Epithelial cell of esophagus (primary cell): ENCODE measurements around the gene EHBP1L1.

Source experiments
- DNase-seq: peaks from one replicate; pipeline ENCODE4 v3.0.0; 2010; ENCODE audit warnings: low read depth
- H3K4me3 ChIP-seq: 2 replicates; pipeline ENCODE4 v1.5.1; 2011; ENCODE audit warnings: mild to moderate bottlenecking, low read length, control low read depth
- CTCF ChIP-seq: IDR thresholded peaks from 2 replicates; pipeline ENCODE4 v1.5.1; 2011; ENCODE audit warnings: low read depth, mild to moderate bottlenecking, low read length, control low read depth, inconsistent platforms; ENCODE audit not compliant: insufficient read depth; ENCODE audit errors: missing control alignments

The EHBP1L1 gene

DNA sequence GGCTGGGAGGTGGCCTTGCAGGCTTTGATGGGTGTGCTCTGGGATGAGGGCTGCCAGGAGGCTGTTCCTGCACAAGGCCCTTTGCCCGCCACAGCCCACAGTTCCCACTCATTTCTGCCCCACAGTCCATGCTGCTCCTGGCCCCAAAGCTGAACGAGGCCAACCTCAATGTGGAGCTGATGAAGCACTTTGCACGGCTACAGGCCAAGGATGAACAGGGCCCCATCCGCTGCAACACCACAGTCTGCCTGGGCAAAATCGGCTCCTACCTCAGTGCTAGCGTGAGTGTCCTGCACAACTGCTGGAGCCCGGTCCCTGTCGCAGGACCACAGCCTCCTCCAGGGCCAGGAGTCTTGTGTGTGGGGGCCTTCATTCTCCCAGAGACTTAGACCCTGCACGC is 40.8 kb upstream of the EHBP1L1 start:
- H3K4me3 ChIP-seq, result no peak overlapping the region
- DNase-seq, result no peak
- TF ChIP-seq CTCF, result no peak

GRCh38 chr11:65536412-65537295 is 39.2 kb upstream of the EHBP1L1 start:
- TF ChIP-seq CTCF, result no peak
- no peak for DNase-seq
- no peak overlapping the region for H3K4me3 ChIP-seq

DNA sequence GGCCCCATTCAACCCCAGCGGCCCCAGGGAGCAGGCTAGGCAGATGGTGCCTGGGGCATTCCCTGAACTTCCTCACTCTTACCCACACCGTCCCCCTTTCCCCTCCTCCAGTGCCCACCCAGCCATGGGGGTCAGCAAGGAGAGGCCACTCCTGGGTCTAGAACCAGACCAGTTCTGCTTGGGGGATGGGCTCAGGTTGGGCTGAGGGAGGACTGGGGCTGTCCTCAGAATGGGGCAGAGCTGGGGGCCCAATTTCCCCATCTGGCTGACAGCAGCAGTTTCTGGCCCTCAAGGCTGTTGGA is 38.6 kb upstream of the EHBP1L1 start:
- no peak for TF ChIP-seq CTCF
- no peak for DNase-seq
- H3K4me3 ChIP-seq, result no peak overlapping the region

GRCh38 chr11:65537620-65538231 is 38.1 kb upstream of the EHBP1L1 start:
- H3K4me3 ChIP-seq, result no peak overlapping the region
- DNase-seq, result no peak
- no peak for TF ChIP-seq CTCF

DNA sequence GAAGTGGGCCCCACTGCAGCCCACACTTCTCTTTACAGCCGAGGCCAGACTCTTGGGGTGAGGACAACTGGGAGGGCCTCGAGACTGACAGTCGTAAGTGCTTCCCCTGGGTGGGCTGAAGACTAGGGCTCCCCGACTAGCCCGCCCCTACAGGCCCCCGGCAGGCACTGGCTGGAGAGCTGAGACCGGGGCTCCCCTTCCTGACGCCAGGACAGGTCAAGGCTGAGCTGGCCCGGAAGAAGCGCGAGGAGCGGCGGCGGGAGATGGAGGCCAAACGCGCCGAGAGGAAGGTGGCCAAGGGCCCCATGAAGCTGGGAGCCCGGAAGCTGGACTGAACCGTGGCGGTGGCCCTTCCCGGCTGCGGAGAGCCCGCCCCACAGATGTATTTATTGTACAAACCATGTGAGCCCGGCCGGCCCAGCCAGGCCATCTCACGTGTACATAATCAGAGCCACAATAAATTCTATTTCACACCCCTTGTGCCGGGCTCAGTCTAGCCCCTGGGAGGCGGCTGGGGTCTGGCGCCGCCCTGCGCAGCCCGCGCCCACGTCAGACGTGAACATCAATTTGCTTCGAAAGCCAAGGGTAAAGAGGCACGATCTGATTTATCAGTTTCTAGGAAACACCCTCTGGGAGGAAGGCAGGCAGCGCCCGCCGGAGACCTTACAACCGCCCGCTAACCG is 37.5 kb upstream of the EHBP1L1 start:
- H3K4me3 ChIP-seq, result no peak overlapping the region
- DNase-seq, result no peak
- no peak for TF ChIP-seq CTCF

DNA sequence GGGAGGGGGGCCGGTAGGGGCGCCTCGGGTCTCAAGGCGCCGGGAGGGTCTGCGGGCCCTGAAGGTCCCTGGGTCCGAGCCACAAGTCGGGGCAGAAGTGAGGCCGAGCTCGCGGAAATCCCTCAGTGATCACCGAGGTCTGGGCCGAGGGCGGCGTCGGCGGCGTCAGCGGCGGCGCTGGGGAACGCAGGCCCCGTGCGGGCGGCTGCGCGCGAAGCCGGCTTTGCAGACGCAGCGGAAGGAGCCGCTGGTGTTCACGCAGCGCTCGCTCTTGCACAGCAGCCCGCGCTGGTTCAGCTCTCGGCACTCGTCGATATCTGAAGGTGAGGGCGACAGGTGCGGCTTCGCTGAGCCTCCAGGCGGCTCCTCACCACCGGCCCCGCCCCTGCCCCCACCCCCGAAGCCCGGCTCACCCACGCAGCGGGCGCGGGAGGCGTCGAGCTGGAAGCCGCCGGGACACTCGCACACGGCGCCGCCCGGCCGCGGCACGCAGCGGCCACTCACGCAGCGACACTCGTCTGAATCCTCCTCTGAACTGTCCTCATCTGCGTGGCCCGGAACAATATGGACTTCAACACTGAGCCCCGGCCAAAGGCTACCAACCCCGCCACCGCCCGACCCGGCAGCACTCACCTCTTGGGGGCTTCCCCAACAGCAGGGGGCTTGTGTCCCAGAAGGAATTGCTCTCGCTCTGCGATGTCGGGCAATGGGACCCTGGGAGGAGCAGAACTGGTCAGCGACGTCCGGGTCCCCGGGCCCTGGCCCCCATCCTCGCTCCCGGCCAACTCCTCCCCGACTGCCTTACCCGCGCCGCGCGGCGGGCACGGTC is 36.7 kb upstream of the EHBP1L1 start:
- DNase-seq, result no peak
- peak overlapping the region; percentile 65 for H3K4me3 ChIP-seq
- no peak for TF ChIP-seq CTCF
